IPS-NIHi11 (cell line): ENCODE results near the gene STMN1.
A peak's percentile ranks its signal among the peaks of the same experiment; 100 is the strongest.

Experiments used
- DNase-seq: peaks from one replicate; pipeline ENCODE4 v3.0.0; 2012; ENCODE audit warnings: mixed read lengths, low spot score

The STMN1 gene

GRCh38 chr1:25918615-25919014 lies 12.4 kb upstream of the STMN1 start:
- DNase-seq: no peak

- DNase-seq: no peak
These were observed 11.8 kb upstream of the STMN1 start for GRCh38 chr1:25917996-25918395.

GRCh38 chr1:25916460-25916859 lies 10.2 kb upstream of the STMN1 start:
- no peak for DNase-seq

DNA sequence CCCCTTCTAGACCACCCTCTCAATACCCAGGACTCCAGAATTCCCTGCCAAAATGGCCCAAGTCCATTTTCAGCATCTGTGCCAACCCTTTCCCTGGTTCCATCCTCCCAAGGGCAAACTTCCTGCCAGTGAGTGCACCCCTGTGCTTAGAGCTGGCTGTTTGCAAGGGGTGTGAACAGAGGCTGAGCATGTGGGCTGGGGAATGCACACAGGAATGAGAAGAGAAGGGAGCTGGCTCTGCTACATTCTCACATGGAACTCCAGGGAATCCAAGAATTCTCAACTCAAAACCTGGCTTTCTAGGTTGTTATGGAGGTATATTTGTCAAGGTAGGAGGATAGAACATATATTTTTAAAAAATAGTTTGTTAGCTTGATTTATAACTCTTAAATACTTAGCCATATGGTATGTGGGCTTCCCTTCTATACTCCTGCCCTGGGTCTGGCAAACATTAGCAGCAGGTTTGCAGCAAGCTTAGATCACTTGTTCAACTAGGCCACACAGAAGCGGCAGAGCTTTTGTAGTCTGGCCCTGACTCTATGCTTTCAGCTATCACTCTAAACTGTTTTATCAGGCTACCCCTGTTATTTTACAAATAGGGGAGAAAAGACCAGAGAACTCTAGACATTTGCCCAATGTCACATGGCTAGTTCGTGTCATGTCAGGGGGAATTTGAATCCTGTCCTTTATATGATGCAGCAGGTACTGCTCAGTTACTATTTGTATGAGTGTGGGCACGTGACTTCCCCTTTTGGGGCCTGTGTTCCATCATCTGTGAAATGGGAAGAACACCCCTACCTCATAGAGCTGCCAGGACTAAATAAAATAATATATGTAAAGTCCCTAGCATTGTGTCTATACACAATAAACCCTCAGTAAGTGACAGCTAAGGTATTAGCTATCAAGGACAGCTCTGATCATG lies 8.1 kb upstream of the STMN1 start:
- DNase-seq: no peak

GRCh38 chr1:25913206-25913605 lies 7.0 kb upstream of the STMN1 start:
- no peak for DNase-seq

DNA sequence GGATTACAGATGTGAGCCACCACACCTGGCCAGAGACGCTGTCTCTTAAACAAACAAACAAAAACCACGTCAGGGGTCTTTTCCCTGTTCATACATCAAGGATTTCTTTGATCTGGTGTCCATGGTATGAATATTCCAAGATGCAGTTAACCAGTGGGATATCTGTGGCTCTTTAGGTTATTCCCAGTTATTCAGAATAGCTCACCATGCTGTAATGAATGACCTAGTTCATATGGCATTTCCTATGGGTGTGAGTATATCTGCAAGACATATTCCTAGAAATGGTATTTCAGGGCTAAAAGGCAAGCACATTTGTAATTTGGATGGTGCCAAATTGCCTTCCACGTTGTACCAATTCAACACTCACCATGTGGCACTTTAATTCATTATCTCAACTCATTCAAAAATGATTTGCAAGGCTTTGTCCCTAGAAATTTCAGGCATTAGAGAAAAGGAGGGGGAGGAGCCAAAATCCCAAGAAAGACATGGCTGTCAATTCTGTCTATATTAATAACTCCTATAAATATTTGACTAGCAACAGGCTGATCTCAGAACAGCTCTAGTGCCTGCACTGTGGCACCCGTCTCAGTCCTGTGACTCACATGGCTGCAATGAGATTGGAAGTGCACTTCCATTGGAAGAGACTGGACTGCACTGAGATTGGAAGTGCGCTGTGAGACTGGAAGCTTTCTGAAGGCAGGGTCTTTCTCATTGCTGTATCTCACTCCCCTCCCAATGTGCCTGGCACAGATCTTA lies 6.0 kb upstream of the STMN1 start:
- DNase-seq: no peak

- DNase-seq: no peak
These were observed 4.9 kb upstream of the STMN1 start for GRCh38 chr1:25911162-25911561.

GRCh38 chr1:25909040-25909439 lies 2.8 kb upstream of the STMN1 start:
- DNase-seq: no peak

DNA sequence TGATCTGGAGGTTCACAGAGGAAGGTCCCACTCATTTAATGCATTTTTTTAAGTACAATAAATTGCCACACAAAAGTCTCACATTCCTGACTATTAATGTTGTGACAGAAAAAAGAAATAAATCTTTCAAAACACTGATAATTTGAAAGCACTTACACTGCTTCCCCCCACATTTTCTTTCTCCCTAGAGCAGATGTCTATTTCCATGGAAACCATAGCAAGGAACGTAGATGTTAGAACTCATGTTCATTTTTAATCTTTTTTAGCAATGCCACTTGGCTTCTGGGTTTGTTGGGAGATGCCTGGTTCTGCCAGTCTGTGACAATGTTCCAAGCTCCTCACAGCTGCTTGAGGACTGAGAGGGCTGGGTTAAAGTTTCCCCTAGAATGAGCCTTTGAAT lies 1.9 kb upstream of the STMN1 start:
- DNase-seq: no peak

DNA sequence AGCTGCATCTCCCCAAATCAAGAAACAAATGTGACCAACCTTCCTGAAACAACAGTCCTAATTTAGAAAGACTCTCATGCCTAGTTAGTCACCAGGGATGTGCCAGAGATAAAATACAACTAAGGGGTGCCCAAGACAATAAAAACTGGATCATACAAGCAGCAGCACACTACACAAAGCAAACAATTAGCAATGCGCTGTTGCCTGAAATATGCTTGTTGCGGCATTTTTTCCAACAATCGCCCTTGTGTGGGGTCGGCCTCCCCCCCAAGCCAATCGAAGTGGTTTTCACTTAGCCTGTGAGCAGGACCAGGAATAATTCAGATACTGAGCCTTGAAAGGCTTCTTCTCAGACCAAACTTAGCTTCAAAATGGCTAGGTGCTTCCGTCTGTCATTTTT lies 1.4 kb upstream of the STMN1 start:
- DNase-seq: no peak

DNA sequence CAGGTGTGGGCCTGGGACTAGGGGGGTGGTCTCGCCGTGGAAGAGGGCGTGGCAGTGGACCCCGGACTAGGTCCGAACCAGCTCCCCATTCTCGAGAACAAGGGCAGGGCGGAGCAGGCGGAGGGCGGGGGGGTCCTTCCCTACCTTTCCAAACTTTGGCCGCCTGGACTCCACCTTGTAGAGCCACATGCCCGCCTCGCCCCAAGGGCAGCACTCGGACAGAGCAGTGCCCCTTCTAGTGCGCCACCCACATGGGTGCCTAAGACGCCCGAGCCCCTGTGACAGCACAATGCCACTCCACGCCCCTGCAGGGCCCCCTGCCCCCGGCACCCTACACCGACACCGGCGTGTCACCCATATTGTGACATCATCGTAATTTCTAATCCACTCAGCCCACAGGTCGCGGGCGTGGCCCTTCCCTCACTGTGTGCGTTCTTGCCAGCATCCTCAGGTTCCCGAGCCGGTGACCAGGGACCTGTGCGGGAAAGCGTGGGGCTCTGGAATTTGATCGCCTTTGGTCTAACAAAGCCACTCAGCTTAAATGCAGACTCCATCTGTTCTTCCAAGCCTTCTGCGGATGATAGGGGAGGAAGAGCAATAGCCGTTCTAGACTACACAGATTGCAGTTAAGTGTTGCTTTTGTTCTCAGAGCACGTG lies 553 bp upstream of the STMN1 start:
- peak; percentile 44 for DNase-seq

GRCh38 chr1:25904943-25905679 lies 1.1 kb downstream of the STMN1 start:
- peak; percentile 94 for DNase-seq

DNA sequence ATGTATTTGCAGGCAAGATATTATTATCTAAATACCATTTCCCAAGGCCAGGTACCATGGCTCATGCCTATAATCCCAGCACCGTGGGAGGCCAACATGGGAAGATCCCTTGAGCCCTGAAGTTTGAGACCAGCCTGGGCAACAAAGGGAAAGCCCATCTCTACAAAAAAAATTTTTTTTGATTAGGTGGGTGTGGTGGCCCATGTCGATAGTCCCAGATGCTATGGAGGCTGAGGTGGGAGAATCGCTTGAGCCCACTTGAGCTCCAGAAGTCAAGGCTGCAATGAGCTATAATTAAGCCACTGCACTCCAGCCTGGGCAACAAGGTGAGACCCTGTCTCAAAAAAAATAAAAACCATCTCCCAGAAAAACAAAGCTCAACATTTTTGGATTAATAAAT lies 2.2 kb downstream of the STMN1 start:
- DNase-seq: no peak

GRCh38 chr1:25902462-25902861 lies 3.8 kb downstream of the STMN1 start:
- DNase-seq: no peak

DNA sequence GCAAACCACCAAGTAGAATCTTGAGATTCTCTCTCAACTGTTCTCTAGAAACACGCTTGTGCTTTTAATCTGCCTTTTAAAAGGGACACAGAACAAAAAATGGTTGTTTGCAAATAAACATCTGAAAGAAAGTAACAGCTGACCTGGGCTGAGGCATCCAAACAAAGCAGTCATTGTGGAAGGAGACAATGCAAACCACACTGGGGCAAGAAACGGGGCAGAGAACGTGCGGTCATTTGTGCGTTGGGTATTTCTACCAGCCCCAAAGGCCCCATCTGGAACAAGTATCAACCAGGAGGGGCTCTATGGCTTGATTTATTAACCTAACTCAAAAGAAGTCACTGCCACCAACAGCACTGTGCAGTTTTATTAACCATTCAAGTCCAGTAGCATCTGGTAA lies 6.0 kb downstream of the STMN1 start:
- no peak for DNase-seq

GRCh38 chr1:25899792-25900191 lies 6.4 kb downstream of the STMN1 start:
- no peak for DNase-seq

DNA sequence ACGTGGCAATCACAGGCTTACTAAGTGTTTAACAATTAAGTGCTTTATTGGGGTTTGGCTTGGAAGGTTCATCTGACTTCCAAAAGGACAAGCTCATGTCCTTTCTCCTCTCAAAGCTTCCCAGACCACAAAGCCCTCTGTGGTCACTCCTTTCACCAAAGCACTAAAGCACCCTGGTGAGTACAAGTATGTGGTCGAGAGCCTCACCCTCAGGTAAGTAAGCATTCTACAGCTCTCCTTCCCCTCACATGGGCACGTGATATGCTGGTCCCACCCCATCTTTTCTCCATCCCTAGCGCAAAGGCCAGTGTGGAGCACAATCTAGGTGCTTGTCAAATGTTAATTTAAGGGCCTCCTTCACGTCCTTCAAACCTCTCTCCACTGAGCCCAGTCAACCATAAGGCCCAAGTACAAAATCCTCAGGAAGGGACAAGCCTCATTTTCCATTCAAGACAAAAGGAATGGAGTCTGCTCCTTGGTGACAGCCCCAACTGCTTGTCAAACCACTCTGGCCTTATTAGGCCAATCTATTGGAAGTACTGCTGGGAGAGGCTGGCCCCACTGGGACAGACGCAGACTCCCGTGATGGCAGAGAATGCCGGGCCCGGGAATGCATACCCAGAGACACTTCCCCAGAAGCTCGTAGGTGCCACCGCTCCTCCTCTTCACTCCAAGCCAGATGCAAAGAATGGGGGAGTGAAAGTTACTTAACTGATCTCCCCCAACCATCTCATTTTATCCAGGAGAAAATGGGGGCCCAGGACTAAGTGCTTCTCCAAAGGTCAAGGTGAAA lies 7.8 kb downstream of the STMN1 start:
- DNase-seq: no peak

- no peak for DNase-seq
These were observed 8.5 kb downstream of the STMN1 start for GRCh38 chr1:25897754-25898153.

DNA sequence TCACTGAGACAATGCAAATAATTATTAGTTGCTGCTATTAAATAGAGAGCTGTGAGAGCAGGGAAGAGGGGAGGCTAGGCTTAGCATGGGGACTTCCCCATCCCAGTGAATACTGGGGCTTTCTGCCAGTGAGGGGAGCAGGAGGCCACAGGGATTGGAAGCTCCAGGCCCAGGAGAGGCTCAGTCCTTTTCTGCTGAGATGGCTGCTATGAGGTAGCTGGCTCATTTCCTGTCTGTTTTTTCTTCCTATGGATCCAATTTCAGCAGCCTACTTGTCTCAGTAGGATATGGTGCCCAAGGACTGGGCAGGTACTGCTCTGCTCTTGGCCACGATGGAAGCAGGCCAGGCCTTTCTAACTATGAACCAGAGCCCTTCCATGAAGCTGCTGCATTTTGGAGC lies 10.0 kb downstream of the STMN1 start:
- no peak for DNase-seq

- peak; percentile 93 for DNase-seq
These were observed 10.7 kb downstream of the STMN1 start for GRCh38 chr1:25895365-25895990.

- DNase-seq: no peak
These were observed 13.1 kb downstream of the STMN1 start for GRCh38 chr1:25893116-25893515.
